Measurements from ENCODE around the gene ARHGEF28.

- TF ChIP-seq EZH2phosphoT487 (IDR thresholded peaks at IDR 0.05; ENCODE audit: borderline replicate concordance, low read depth, low read length), result no peak
- TF ChIP-seq, protein P1, sequence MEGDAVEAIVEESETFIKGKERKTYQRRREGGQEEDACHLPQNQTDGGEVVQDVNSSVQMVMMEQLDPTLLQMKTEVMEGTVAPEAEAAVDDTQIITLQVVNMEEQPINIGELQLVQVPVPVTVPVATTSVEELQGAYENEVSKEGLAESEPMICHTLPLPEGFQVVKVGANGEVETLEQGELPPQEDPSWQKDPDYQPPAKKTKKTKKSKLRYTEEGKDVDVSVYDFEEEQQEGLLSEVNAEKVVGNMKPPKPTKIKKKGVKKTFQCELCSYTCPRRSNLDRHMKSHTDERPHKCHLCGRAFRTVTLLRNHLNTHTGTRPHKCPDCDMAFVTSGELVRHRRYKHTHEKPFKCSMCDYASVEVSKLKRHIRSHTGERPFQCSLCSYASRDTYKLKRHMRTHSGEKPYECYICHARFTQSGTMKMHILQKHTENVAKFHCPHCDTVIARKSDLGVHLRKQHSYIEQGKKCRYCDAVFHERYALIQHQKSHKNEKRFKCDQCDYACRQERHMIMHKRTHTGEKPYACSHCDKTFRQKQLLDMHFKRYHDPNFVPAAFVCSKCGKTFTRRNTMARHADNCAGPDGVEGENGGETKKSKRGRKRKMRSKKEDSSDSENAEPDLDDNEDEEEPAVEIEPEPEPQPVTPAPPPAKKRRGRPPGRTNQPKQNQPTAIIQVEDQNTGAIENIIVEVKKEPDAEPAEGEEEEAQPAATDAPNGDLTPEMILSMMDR (conservative IDR thresholded peaks at IDR 0.05; ENCODE audit: low read length), result no peak
Observed at GRCh38 chr5:73727470-73727869, 101.5 kb downstream of the ARHGEF28 start.

Data from OCI-LY7 (cell line).